HG03139 (cell line): ENCODE results near the gene SUCLG2.
"Not testable (repeated sequence)": the region's sequence is repeated elsewhere in the genome, so short reads cannot be mapped to it uniquely, and the experiment has no call there.

Experiments used
- ATAC-seq: cut with Tn5 transposase; IDR thresholded peaks from one replicate; pipeline ENCODE4 v1.9.1; 2021; ENCODE audit not compliant: unreplicated experiment

SUCLG2 gene

DNA sequence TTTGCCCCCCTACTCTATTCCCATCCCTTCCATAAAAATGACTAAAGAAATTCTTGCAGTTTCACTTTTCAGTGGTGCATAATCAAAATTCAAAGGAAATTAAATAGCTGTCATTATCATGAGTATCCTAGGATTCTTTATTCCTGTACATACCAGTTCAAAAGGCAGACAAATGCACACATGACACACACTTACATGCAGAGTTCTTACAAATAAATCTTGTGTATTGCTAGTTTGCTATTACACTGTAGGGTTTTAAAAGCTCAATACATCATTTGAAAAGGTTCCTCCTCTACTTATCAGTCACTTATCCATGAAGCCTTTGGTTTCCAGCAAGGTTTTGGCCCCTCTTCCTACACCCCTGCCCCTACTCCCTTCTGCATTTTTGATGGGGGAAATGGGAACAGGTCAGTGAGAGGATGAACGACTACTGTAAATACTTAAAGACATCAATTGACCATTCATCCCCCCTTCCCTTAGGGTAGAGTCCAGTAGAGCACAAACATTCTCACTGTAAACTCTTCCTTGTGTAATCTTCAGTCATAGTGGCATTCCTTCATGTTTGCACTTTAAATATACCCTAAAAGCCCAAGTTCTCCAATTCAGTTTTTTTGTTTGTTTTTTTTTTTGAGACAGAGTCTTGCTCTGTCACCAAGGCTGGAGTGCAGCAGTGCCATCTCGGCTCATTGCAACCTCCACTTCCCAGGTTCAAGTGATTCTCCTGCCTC, 92.6 kb downstream of the SUCLG2 start:
- ATAC-seq: no peak

DNA sequence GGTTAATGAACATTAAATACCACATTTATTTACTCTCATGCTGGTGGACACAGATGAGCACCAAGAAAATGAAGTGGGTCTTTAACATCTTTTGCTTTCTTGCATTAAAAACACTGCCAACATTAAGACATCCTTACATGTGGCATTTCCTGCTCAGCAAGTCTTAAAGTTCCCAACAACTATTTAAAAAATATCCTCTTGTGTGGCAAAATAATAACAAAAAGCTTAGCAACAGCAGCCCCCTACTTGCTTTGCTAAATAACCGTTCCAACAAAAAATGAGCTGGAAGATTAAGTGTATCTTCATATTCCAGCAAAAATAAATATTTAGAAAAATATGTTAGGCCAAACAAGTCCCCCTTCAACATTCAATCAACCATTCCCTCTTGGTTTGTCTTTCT, 93.1 kb downstream of the SUCLG2 start:
- ATAC-seq: no peak

DNA sequence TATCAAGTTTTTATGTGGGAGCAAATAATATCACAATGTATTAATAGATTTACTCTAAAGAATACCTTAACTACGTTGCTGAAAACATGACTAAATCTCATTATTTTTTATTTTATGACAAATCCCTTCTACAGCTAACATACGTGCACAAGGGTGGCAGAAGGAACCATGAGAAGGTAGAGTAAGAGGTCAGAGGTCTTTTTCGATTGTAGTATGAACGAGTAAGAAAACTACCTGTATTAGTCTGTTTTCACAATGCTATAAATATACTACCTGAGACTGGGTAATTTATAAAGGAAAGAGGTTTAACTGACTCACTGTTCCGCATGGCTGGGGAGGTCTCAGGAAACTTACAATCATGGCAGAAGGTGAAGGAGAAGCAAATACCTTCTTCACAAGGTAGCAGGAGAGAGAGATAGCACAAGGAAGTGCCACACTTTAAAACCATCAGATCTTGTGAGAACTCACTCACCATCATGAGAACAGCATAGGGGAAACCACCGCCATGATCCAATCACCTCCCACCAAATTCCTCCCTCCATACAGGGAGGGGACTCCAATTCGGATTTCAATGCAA, 95.3 kb downstream of the SUCLG2 start:
- no peak for ATAC-seq

DNA sequence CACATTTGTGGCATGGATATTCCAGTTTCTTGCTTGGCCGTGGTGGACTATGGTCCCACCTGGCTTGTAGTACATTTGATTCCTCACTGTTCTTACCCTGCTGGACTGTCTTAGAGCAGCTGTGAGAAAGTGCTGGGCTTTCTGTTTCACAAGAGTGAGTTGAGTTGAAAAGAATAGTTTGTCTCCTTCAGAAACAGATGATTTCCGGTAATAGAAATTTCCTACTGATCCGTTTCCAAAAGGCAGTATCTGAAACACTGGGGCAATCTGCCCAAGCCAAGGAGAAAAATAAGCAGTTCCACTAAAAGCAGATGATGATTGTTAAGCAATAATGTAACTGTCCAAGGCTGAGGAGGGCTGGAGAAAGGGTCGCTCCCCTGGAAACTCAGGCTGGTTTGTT, 96.0 kb downstream of the SUCLG2 start:
- ATAC-seq: no peak

DNA sequence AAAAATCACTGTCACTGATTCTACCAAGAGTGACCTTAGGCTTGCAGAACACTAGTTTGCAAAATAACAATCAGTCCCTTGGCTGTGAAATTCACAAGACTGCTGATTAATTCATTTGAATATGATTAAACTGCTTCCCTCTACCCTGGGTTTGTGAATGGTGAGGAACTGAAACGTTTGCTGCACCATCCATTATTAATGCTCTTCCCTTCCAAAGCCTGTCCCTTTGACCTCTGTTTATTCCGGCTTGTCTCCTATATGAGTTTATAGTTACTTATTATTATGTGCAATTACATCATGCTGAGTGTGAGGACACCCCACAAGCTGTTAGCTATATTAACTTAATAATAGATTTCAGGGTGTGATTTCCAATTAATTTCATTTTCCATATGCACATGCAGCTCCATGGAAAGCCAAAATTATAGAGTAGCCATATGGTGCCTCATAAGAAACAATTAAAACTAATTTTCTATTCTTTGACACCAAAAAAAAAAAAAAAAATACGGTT, 96.5 kb downstream of the SUCLG2 start:
- ATAC-seq: no peak

DNA sequence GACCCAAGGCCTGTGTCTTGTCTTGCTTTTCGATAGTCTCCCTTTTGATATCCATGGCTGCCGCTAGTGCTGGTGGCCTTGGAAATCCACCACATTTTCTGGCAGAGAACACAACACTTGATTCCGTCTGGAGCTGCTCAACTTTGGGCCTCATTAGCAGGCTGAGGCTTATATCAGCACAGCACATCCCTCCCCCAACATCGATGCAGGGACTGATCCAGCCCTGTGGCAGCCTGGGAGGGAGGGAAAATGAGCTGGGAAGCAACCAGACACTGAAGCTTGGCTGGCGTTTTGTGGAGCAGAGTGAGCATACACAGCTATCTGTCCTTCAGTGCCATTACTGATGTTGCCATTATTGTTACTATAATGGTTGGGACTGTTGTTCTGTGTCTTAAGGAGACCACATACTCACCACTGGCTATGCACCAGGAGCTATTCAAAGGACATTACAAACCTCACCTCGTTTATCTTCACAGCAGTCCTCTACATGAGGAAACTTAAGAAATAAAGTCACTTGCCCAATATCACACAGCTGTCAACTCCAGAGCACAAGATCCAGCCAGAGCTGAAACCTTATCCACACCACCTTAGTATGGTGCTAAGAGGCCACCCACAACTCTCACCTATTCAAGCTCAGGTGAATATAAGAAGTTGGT, 102.9 kb downstream of the SUCLG2 start:
- ATAC-seq: no peak

DNA sequence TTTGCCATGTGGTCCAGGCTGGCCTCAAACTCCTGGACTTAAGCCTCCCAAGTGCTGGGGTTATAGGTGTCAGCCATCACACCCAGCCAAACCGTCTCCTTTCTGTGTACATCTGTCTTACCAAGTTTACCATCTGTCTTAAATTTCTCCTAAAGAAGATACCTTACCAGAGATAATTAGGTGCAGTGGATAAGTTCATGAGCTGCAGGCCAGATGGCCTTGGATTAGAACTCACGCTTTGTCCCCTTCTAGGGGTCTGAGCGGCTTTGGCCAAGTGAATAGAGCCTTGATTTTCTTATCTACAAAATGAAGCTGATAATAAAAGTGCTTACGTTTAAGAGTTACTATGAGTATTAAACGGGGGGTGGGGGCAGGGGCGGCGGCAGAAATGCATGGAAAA, 103.9 kb downstream of the SUCLG2 start:
- ATAC-seq: no peak

DNA sequence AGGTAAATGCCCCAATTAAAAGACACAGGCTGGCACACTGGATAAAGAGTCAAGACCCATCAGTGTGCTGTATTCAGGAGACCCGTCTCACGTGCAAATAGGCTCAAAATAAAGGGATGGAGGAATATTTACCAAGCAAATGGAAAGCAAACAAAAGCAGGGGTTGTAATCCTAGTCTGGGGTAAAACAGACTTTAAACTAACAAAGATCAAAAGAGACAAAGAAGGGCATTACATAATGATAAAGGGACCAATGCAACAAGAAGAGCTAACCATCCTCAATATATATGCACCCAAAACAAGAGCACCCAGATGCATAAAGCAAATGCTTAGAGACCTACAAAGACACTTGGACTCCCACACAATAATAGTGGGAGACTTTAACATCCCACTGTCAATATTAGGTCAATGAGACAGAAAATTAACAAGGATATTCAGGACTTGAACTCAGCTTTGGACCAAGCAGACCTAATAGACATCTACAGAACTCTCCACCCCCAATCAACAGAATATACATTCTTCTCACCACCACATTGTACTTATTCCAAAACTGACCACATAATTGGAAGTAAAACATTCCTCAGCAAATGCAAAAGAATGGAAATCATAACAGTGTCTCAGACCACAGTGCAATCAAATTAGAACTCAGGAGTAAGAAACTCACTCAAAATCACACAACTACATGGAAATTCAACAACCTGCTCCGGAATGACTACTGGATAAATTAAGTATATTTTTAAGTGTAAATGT, 111.7 kb downstream of the SUCLG2 start:
- not testable (repeated sequence) for ATAC-seq

DNA sequence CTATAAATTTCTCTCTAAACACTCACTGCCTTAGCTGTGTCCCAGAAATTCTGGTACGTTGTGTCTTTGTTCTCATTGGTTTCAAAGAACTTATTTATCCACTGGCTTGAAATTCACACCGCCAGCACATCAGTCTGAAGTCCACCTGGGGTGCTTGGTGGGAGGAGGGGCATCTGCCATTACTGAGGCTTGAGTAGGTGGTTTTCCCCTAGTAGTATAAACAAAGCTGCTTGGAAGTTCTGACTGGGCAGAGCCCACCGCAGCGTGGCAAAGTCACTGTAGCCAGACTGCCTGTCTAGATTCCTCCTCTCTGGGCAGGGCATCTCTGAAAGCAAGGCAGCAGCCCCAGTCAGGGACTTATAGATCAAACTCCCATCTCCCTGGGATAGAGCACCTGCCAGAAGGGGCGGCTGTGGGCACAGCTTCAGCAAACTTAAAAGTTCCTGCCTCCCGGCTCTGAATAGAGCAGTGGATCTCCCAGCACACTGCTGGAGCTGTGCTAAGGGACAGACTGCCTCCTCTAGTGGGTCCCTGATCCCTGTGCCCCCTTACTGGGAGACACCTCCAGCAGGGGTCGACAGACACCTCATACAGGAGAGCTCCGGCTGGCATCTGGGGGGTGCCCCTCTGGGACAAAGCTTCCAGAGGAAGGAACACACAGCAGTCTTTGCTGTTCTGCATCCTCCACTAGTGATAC, 114.1 kb downstream of the SUCLG2 start:
- no peak for ATAC-seq

DNA sequence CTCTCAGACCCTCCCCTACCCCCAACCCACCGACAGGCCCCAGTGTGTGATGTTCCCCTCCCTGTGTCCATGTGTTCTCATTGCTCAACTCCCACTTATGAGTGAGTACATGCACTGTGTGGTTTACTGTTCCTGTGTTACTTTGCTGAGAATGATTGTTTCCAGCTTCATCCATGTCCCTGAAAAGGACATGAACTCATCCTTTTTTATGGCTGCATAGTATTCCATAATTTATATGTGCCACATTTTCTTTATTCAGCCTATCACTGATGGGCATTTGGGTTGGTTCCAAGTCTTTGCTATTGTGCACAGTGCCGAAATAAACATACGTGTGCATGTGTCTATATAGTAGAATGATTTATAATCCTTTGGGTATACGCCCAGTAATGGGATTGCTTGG, 117.2 kb downstream of the SUCLG2 start:
- ATAC-seq: not testable (repeated sequence)

DNA sequence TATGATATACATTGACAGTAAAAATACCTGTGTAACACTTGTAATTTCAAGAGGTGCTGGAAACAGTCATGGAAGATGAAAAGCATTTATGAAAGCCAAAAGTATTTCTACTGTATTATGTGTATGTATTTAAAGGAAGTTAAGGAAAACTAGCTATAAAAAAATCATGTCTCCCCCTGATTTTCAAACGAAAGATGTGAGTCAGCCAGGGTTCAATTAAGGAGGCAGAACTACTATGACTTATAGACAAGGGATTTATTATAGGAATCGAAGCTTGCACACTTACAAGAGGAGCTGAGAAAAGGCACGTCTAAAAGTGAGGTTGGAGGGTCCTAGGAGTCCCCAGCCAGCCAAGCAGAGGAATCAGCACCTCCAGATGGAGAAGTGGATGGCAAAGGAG, 119.4 kb downstream of the SUCLG2 start:
- ATAC-seq: no peak

DNA sequence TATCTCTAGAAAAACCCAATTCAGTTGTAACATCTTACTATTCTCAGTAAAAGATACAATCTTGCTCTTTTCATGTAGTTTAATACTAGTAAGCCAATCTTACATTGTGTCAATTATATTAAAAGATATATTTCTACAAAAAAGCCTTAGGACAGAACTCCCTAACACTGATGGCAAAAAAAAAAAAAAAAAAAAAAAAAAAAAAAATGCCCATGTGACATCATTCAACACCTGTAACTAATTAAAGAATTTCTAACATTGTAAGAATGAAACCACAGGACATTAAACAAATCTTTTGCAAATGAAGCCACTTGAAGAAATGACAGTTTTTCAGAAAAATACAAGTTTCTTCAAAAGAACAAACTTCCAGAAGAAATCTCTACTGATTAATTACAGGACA, 119.8 kb downstream of the SUCLG2 start:
- ATAC-seq: no peak

DNA sequence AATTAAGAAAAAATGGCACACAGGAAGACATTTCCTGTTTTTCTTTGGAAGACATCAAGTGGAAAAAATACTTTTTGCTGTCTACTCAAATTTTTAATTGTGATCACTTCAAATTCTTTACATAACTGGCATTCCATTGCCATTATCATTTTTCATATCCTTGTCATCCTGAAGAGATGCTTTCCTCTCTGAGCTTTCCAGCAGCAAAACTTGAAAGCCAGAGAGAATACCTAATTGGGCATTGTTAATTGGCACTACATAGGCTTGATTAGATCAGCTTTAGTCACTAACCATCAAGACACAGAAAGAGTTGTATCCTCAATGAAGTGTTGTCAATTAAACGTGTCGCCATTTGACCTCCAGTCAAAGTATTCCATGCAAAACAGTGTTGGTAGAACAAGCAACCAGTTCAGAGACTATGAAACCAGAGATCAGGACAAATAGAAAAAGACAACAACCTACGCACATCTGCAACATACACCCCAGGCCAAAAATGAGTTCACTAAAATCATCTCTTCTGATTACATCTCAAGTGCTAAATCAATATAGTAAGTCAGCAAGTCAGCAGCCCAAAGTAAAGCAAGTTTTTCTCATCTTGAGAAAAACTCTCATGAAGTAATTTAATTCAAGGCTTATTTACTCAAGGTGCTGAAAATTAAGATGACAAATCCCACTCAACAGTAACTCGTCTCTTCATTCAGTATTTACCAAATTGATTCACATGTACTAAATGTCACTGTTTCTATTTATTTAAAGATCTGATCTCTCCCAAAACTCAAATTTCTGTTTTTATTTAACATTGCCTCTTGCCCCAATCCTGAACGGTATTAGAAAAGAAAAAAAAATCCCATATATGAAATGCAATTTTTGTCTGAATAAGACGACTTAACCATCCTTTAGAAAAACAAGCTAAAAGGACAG, 123.0 kb downstream of the SUCLG2 start:
- ATAC-seq: no peak

DNA sequence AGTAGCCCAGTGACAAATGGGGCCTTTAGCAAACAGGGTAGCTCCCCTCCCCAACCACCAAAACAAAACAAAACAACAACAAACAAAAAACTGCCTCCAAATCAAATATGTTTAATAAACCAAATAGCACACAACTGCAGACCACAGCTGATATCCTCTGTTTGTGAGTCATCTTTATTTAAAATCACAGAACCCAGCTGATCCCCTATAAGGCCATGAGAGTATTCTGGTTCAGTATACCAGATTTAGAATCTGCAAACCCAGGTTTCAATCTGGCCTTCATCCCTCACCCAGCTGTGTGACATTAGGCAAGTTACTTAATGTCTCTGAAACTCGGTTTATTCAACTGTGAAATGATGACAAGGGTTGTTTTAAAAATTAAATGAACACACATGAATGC, 124.5 kb downstream of the SUCLG2 start:
- no peak for ATAC-seq

DNA sequence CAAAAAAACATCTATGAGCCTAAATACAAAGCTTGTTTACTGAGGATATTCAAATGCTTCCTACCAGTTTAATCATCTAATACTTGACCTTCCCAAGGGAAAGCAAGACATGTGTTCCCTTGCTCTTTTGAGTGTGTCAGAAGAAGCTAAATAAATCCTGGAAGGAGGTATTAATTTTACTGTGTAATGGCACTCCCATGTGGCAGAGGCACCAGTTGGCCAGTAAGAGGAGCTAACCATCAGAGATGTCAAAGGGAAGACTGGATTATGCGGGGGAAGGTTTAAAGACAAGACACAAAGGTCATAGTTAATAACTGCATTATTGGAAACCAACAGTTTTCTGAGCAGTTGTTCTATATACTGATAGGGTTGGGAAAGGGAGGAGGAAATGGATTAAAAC, 125.1 kb downstream of the SUCLG2 start:
- no peak for ATAC-seq

DNA sequence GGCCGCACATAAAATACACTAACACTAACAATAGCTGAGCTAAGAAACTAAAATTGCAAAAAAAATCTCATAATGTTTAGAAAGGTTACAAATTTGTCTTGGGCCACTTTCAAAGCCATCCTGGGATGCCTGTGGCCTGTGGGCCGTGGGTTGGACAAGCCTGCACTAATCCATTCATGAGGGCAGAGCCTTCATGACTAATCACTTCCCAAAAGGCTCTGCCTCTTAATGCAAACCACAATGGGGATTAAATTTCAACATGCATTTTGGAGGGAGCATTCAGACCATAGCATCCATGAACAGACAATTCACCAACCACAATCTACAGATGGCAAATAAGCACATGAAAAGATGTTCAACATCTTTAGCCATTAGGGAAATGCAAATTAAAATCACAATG, 128.2 kb downstream of the SUCLG2 start:
- ATAC-seq: no peak

DNA sequence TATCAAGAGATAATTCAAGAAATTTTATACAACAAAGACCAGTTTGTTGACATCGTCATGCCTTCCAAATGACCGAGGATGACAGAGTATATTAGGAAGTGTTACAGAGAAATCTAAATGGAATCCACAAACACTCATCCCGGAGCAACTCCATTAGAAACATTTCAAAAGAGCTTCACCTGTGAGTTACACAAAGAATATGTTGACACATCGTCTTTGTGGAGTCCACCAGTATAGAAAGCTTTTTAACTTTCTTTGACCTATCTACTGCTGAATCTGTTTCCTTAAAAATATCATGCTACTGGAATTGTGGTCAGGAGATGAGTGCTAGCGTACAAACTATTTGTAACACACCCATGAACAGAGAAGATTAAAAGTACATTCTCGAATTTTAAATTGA, 130.4 kb downstream of the SUCLG2 start:
- no peak for ATAC-seq

DNA sequence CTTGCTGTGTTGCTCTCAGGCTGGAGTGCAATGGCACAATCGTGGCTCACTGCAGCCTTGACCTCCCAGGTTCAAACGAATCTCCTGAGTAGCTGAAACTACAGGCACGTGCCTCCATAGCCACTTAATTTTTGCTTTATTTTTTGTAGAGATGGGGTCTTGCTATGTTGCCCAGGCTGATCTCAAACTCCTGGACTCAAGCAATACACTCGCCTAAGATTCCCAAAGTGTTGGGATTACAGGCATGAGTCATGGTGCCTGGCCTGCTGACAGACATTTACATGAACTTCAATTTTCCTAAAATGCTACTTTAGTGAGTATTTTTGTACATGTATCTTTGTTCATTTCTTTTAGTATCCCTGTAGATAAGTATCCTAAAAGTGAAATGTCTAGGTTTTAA, 132.3 kb downstream of the SUCLG2 start:
- no peak for ATAC-seq

DNA sequence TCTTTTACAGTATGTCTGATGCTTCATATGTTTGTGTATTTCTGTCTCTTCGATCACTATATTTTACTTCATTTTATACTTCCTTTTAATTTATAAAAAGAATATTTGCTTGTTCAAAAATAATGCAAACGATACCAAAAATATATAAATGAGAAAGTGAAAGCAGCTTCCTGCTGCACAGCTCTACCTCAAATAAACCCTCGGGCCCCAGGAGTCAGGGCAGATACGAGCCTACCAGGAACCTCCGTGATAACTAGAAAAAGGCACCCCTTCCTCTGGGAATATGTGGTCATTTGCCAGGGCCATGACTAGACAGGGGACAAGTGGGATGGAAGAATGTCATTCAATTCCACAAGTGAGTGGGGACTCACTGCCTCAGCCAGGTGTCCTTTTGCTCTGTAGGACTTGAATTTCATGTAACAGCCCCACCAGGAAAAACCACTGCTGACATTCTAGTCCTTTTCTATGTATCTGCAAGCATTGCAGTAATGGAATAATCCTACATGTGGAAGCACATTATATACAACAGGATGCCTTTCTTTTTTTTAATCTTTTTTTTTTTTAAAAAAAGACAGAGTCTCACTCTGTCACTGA, 133.3 kb downstream of the SUCLG2 start:
- ATAC-seq: no peak

DNA sequence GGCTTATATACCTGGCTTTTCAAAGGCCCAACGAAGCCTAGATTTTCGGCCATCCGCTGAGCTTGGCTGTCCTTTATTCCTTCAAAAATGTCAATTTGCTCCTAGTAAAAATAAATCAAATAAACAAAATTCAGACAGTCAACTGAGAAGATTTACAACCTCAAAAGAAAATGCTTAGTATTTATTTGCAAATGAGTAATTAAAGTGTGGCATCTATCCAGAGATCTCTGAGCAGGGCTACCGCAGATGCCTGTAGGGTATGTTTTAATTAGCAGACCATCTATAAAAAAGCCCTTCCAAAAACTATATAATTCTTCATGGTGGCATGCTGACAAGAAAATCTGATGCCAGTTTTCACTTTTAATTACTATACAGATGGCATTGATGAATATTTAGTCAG, 136.2 kb downstream of the SUCLG2 start:
- no peak for ATAC-seq
